ENCODE measurements around the gene PKHD1.

DNA sequence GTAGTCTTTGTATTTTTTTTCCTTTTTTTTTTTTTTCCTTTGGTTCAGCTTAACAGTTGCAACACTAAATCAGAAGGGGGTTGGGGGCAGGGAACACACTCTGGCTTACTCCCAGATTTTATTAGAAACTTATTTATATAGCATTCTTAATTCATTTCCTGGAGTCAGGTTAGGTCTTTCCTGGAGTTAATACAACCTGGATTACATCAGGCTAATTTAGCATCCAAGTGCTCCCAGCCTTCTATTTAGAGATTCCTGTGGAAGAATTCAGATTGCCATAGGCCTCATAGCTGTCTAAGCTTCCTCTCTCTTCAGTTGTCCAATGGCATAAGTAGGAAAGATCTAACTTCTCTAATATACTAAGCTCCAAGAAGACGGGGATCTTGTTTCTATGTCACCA lies 35.8 kb upstream of the PKHD1 start:
- TF ChIP-seq ARNTL (CRISPR knock-in tag; IDR thresholded peaks at IDR 0.05; ENCODE audit: borderline replicate concordance, low read depth) (no peak), PPARA (CRISPR knock-in tag; IDR thresholded peaks at IDR 0.05; ENCODE audit: borderline replicate concordance) (no peak)
- TF ChIP-seq, protein P1, sequence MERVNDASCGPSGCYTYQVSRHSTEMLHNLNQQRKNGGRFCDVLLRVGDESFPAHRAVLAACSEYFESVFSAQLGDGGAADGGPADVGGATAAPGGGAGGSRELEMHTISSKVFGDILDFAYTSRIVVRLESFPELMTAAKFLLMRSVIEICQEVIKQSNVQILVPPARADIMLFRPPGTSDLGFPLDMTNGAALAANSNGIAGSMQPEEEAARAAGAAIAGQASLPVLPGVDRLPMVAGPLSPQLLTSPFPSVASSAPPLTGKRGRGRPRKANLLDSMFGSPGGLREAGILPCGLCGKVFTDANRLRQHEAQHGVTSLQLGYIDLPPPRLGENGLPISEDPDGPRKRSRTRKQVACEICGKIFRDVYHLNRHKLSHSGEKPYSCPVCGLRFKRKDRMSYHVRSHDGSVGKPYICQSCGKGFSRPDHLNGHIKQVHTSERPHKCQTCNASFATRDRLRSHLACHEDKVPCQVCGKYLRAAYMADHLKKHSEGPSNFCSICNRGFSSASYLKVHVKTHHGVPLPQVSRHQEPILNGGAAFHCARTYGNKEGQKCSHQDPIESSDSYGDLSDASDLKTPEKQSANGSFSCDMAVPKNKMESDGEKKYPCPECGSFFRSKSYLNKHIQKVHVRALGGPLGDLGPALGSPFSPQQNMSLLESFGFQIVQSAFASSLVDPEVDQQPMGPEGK (CRISPR knock-in tag; IDR thresholded peaks at IDR 0.05; ENCODE audit: borderline replicate concordance): no peak
